Epithelial cell of esophagus (primary cell): ENCODE data around the gene NUCB1.

Experiments
- DNase-seq: peaks from one replicate; pipeline ENCODE4 v3.0.0; 2010; ENCODE audit warnings: low read depth
- H3K4me3 ChIP-seq: 2 replicates; pipeline ENCODE4 v1.5.1; 2011; ENCODE audit warnings: mild to moderate bottlenecking, low read length, control low read depth
- TF ChIP-seq, protein P1 (sequence below): IDR thresholded peaks from 2 replicates; pipeline ENCODE4 v1.5.1; 2011; ENCODE audit warnings: low read depth, mild to moderate bottlenecking, low read length, control low read depth, inconsistent platforms; ENCODE audit not compliant: insufficient read depth; ENCODE audit errors: missing control alignments

NUCB1 gene

DNA sequence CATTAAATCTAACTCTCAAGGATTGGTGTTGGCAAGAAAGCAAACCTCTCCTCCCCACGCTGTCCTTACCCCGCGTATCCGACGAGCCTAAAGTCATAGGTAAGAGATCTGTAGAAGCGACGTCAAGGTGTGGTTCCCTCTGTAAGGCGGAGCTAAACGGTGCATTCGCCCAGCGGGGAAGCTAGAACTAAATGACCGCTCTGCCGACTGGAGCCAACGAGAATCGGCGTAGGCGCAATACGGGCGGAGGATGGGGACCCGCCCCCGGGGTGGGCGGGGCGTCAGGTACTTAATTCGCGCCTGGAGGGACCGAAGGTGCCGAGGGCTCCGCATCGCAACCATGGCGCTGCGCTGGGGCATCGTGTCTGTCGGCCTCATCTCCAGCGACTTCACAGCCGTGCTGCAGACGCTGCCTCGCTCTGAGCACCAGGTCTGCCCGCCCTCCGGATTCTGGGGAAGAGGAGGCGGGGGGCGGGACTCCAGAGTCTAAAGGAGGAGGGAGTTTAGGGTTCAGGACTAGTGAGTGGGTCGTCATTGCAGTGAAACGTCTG is 33.3 kb downstream of the NUCB1 start, which contains the start of gene DHDH:
Gene DHDH (plus strand): TSS at position 318 of the 551 bp plus-strand sequence. CDS start 23 bp downstream, at position 341.
- peak within 1 kb of the TSS; percentile 41 for H3K4me3 ChIP-seq
- TF ChIP-seq, protein P1, sequence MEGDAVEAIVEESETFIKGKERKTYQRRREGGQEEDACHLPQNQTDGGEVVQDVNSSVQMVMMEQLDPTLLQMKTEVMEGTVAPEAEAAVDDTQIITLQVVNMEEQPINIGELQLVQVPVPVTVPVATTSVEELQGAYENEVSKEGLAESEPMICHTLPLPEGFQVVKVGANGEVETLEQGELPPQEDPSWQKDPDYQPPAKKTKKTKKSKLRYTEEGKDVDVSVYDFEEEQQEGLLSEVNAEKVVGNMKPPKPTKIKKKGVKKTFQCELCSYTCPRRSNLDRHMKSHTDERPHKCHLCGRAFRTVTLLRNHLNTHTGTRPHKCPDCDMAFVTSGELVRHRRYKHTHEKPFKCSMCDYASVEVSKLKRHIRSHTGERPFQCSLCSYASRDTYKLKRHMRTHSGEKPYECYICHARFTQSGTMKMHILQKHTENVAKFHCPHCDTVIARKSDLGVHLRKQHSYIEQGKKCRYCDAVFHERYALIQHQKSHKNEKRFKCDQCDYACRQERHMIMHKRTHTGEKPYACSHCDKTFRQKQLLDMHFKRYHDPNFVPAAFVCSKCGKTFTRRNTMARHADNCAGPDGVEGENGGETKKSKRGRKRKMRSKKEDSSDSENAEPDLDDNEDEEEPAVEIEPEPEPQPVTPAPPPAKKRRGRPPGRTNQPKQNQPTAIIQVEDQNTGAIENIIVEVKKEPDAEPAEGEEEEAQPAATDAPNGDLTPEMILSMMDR = no peak
- DNase-seq = peak; percentile 97

DNA sequence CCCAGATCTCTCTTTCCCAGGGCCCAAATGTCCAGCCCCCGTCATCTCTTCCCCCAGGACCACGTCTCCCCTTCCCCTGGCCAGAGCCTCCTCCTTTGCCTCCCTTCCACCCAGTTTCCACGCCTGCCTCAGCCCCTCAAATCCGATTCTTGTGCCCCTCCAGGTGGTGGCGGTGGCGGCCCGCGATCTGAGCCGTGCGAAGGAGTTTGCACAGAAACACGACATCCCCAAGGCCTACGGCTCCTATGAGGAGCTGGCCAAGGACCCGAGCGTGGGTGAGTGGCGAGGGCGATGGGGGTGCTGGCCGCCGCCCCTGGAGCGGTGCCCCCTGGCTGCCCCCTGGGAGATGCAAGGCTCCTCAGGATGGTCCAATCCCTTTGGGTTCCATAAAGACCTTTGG is 34.7 kb downstream of the NUCB1 start:
- no peak for DNase-seq
- H3K4me3 ChIP-seq = no peak overlapping the region
- TF ChIP-seq, protein P1 = no peak

DNA sequence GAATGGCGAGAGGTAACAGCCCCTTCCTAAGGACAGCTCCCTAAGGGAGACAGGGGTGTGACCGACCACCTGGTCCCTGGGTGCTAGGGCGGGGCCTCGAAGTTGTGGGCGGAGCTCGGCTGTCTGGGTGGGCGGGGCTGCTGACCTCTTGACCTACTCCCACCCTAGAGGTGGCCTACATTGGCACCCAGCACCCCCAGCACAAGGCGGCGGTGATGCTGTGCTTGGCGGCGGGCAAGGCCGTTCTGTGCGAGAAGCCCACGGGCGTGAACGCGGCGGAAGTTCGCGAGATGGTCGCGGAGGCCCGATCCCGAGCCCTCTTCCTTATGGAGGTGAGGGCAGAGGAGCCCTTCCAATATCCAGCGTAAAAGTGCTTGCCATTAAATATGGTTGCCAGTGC is 35.8 kb downstream of the NUCB1 start:
- TF ChIP-seq, protein P1 = no peak
- DNase-seq = no peak
- no peak overlapping the region for H3K4me3 ChIP-seq

DNA sequence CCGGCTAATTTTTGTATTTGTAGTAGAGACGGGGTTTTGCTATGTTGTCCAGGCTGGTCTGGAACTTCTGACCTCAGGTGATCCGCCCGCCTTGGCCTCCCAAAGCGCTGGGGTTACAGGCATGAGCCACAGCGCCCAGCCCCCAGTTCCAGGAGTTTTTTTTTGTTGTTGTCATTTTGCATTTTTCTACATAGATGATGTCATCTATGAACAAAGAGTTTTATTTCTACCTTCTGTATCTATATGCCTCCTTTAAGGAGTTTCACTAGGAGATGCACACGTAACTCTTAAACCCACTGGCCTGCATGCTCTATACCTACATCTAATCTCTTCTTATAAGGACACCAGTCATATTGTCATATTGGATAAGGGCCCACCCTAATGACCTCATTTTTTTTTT is 38.1 kb downstream of the NUCB1 start:
- TF ChIP-seq, protein P1 = no peak
- DNase-seq = no peak
- no peak overlapping the region for H3K4me3 ChIP-seq

DNA sequence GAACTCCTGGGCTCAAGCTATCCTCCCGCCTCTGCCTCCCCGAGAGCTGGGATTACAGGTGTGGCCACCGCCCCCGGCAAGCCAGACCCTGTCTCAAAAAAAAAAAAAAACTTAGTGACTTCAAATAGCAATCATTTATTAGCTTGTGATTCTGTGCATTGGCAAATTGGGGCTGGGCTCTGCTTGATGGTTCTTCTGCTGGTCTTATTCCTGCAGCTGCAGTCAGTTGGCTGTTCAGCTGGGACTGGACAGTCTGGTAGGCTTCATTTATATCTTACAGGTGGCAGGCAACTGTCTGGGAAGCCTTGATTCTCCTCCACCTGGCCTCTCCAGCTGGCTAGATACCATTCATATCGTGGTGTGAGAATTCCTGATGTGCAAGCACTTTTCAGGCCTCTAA is 40.8 kb downstream of the NUCB1 start:
- DNase-seq = no peak
- TF ChIP-seq, protein P1 = no peak
- H3K4me3 ChIP-seq = no peak overlapping the region

DNA sequence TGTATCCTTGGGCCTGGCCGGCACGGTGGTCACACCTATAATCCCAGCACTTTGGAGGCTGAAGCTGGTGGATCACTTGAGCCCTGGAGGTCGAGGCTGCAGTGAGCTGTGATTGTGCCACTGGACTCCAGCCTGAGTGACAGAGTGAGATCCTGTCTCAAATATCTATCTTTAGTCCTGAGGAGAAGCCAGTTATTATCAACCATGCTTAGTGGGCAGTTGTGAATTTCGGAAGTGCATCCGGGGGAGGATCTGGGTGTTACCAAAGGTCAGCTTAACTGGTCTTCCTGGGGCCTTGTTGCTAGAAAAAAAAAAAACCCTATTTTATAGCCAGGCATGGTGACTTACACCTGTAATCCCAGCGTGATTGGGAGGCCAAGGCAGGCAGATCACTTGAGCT is 43.0 kb downstream of the NUCB1 start:
- no peak for DNase-seq
- H3K4me3 ChIP-seq = no peak overlapping the region
- TF ChIP-seq, protein P1 = no peak

DNA sequence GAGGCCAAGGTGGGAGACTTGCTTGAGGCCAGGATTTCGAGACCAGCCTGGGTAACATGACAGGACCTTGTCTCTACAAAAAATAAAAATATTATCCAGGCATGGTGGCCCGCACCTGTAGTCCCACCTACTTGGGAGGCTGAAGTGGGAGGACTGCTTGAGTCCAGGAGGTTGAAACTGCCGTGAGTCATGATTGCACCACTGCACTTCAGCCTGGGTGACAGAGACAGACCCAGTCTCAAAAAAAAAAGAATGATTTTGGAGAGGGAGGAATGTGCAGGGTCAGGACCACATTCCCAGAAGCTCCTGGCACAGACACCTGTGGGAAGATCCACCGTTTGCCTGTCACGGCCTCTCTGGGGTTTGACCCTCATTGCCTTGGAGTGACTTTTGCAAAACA is 45.3 kb downstream of the NUCB1 start:
- TF ChIP-seq, protein P1 = no peak
- no peak overlapping the region for H3K4me3 ChIP-seq
- DNase-seq = no peak
